Neural crest cell (in vitro differentiated cells): Measurements from ENCODE around the gene MED9. TPM values are rescaled to one million over a fixed set of nuclear protein-coding genes. Genes with fewer than 3 reads are reported as not detected.

Source experiments
- DNase-seq: peaks from one replicate; pipeline ENCODE4 v3.0.0; 2021; ENCODE audit warnings: low read depth, mixed read lengths, low spot score
- H3K27ac Mint-ChIP-seq: one replicate; pipeline ENCODE4 v1.8.0; 2021; ENCODE audit warnings: mild to moderate bottlenecking, mixed read lengths; ENCODE audit not compliant: unreplicated experiment
- H3K27me3 Mint-ChIP-seq: 2 replicates; pipeline ENCODE4 v1.8.0; 2021; ENCODE audit warnings: low read depth, mild to moderate bottlenecking, mixed read lengths
- H3K36me3 Mint-ChIP-seq: 2 replicates; pipeline ENCODE4 v1.8.0; 2021; ENCODE audit warnings: low read depth, mild to moderate bottlenecking, mixed read lengths
- H3K4me1 Mint-ChIP-seq: 2 replicates; pipeline ENCODE4 v1.8.0; 2021; ENCODE audit warnings: mixed read lengths
- H3K4me3 Mint-ChIP-seq: one replicate; pipeline ENCODE4 v1.8.0; 2021; ENCODE audit warnings: mild to moderate bottlenecking, mixed read lengths
- H3K9me3 Mint-ChIP-seq: 2 replicates; pipeline ENCODE4 v1.8.0; 2021; ENCODE audit warnings: mixed read lengths
- CTCF ChIP-seq: fragments of 200-600 bp; sonication (generic); conservative IDR thresholded peaks from 2 replicates; pipeline ENCODE4 v1.5.0; 2021; ENCODE audit warnings: antibody characterized with exemption, mild to moderate bottlenecking
- total RNA-seq: library from RNA; stranded (reverse); gene quantifications from 2 replicates; pipeline ENCODE4 v1.2.1, GENCODE V29; 2021

MED9 gene
- total RNA-seq, 1 donor from 2014 or later: 20.5 TPM

GRCh38 chr17:17540278-17540906 lies 63.6 kb downstream of the MED9 start:
- H3K9me3 Mint-ChIP-seq: no peaks in the 10 kb centered on the region
- no peaks in the 10 kb centered on the region for H3K36me3 Mint-ChIP-seq
- H3K27ac Mint-ChIP-seq: no peak overlapping the region
- H3K4me3 Mint-ChIP-seq: no peak overlapping the region
- H3K27me3 Mint-ChIP-seq: no peaks in the 10 kb centered on the region
- peaks cover 6% of the 10 kb centered on the region for H3K4me1 Mint-ChIP-seq
- no peak for TF ChIP-seq CTCF
- DNase-seq: no peak

GRCh38 chr17:17540935-17541639 lies 64.3 kb downstream of the MED9 start:
- Mint-ChIP-seq H3K27ac (no peak overlapping the region), H3K27me3 (no peaks in the 10 kb centered on the region), H3K36me3 (no peaks in the 10 kb centered on the region), H3K9me3 (no peaks in the 10 kb centered on the region), H3K4me1 (peaks cover 6% of the 10 kb centered on the region), H3K4me3 (no peak overlapping the region)
- TF ChIP-seq CTCF: no peak
- DNase-seq: no peak

GRCh38 chr17:17541640-17542001 lies 64.8 kb downstream of the MED9 start:
- no peaks in the 10 kb centered on the region for H3K9me3 Mint-ChIP-seq
- no peak for DNase-seq
- TF ChIP-seq CTCF: no peak

More at GRCh38 chr17:17541640-17542001, 64.8 kb downstream of the MED9 start:
- no peak overlapping the region for H3K4me3 Mint-ChIP-seq
- H3K36me3 Mint-ChIP-seq: no peaks in the 10 kb centered on the region
- peaks cover 6% of the 10 kb centered on the region for H3K4me1 Mint-ChIP-seq
- H3K27ac Mint-ChIP-seq: no peak overlapping the region
- no peaks in the 10 kb centered on the region for H3K27me3 Mint-ChIP-seq

Other genes with a start within 250 kb of the MED9 start
- 38.7 and 44.4 TPM in 2 replicates for gene FLCN, start 239.8 kb upstream of the MED9 start, total RNA-seq
- gene COPS3, start 195.8 kb upstream of the MED9 start, total RNA-seq: 107 and 109 TPM in 2 replicates
- 8.4 and 10.3 TPM in 2 replicates for gene NT5M, start 173.6 kb upstream of the MED9 start, total RNA-seq
- gene RASD1, start 19.4 kb downstream of the MED9 start, total RNA-seq: 8.0 and 8.3 TPM in 2 replicates
- gene PEMT, start 114.7 kb downstream of the MED9 start, total RNA-seq: 39.2 and 43.0 TPM in 2 replicates
- 53.6 and 54.0 TPM in 2 replicates for gene RAI1, start 204.5 kb downstream of the MED9 start, total RNA-seq